Erythroblast (primary cell): ENCODE measurements around the gene GPC6.

Source experiments
- GATA1 ChIP-seq: IDR thresholded peaks from 2 replicates; pipeline ENCODE4 v1.6.1; 2011; ENCODE audit warnings: low read depth, mild to moderate bottlenecking, control low read depth, low read length, moderate library complexity
- POLR2A ChIP-seq: IDR thresholded peaks from 2 replicates; pipeline ENCODE4 v1.6.1; 2011; ENCODE audit warnings: mild to moderate bottlenecking, low read length

DNA sequence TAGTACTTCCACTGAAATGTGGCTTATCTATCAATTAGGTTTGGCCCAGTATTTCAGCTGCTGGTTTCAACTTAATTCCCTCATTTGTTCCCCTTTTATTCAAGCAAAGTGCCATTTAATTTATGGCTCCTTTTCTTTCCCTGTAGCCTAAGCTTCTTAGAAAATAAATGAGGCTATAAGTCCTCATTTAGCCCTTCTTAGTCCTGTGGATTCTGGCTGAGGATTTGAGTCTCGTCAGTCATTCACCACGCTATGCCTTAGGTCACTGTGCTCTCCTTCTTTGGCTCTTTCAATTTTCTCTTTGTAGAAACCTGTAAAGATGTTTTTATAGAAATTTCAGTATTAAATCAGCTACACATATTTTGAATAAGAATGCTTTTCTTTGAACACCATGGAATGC lies 579.1 kb downstream of the GPC6 start:
- TF ChIP-seq POLR2A (no peak), GATA1 (no peak)
